ENCODE results near the gene NR6A1. TPM values are rescaled to one million over a fixed set of nuclear protein-coding genes. Genes with fewer than 3 reads are reported as not detected.

NR6A1 gene
- total RNA-seq, 1 experiment from 2014 or later = 164 TPM

DNA sequence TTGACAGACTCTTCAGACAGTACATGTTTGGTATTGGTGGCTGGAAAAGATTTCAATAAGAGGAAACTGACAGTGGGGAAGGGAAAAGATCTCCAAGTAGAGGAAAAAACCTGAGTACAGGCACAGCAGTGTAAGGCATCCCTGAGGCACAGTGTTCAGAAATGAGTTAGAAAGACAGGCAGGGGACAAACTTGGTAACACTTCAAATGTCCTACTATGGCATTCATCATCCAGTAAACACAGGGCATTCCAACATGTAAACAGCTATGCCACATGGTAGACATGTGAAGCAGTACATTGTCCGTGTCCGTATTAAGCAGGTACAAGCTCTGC is 218.9 kb downstream of the NR6A1 start:
- ChIA-PET POLR2A (no interaction called here), CTCF (interaction anchor here (0.6 to 7.7 kb wide), 34 partner anchors 10 to 302 kb away, joined by 3 to 95 read pairs (median 6); partner anchors contain the start of genes NR6A1 and WDR38)
- no peaks in the 10 kb centered on the region for H3K27me3 Mint-ChIP-seq (ENCODE audit: low read depth)
- H3K4me1 Mint-ChIP-seq = peaks cover 15% of the 10 kb centered on the region
- TF ChIP-seq NFE2L1 (CRISPR knock-in tag; IDR thresholded peaks at IDR 0.05) (no peak), GRHL2 (CRISPR knock-in tag; IDR thresholded peaks at IDR 0.05; ENCODE audit: insufficient replicate concordance, severe bottlenecking) (no peak), TEAD4 (CRISPR knock-in tag; IDR thresholded peaks at IDR 0.05) (no peak), ZNF396 (CRISPR knock-in tag; IDR thresholded peaks at IDR 0.05; ENCODE audit: borderline replicate concordance) (no peak), SMAD3 (CRISPR knock-in tag; IDR thresholded peaks at IDR 0.05; ENCODE audit: borderline replicate concordance) (no peak), ZNF138 (CRISPR knock-in tag; conservative IDR thresholded peaks at IDR 0.05) (no peak), JUN (CRISPR knock-in tag; IDR thresholded peaks at IDR 0.05) (no peak), TP53 (CRISPR knock-in tag; IDR thresholded peaks at IDR 0.05) (no peak), NR1H2 (CRISPR knock-in tag; IDR thresholded peaks at IDR 0.05) (no peak), HMGA2 (CRISPR knock-in tag; IDR thresholded peaks at IDR 0.05) (no peak), PRRX2 (CRISPR knock-in tag; IDR thresholded peaks at IDR 0.05) (no peak), OVOL2 (CRISPR knock-in tag; IDR thresholded peaks at IDR 0.05; ENCODE audit: borderline replicate concordance) (no peak)
- TF ChIP-seq, protein P1, sequence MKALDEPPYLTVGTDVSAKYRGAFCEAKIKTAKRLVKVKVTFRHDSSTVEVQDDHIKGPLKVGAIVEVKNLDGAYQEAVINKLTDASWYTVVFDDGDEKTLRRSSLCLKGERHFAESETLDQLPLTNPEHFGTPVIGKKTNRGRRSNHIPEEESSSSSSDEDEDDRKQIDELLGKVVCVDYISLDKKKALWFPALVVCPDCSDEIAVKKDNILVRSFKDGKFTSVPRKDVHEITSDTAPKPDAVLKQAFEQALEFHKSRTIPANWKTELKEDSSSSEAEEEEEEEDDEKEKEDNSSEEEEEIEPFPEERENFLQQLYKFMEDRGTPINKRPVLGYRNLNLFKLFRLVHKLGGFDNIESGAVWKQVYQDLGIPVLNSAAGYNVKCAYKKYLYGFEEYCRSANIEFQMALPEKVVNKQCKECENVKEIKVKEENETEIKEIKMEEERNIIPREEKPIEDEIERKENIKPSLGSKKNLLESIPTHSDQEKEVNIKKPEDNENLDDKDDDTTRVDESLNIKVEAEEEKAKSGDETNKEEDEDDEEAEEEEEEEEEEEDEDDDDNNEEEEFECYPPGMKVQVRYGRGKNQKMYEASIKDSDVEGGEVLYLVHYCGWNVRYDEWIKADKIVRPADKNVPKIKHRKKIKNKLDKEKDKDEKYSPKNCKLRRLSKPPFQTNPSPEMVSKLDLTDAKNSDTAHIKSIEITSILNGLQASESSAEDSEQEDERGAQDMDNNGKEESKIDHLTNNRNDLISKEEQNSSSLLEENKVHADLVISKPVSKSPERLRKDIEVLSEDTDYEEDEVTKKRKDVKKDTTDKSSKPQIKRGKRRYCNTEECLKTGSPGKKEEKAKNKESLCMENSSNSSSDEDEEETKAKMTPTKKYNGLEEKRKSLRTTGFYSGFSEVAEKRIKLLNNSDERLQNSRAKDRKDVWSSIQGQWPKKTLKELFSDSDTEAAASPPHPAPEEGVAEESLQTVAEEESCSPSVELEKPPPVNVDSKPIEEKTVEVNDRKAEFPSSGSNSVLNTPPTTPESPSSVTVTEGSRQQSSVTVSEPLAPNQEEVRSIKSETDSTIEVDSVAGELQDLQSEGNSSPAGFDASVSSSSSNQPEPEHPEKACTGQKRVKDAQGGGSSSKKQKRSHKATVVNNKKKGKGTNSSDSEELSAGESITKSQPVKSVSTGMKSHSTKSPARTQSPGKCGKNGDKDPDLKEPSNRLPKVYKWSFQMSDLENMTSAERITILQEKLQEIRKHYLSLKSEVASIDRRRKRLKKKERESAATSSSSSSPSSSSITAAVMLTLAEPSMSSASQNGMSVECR (CRISPR knock-in tag; IDR thresholded peaks at IDR 0.05; ENCODE audit: borderline replicate concordance) = no peak
- TF ChIP-seq, protein P2, sequence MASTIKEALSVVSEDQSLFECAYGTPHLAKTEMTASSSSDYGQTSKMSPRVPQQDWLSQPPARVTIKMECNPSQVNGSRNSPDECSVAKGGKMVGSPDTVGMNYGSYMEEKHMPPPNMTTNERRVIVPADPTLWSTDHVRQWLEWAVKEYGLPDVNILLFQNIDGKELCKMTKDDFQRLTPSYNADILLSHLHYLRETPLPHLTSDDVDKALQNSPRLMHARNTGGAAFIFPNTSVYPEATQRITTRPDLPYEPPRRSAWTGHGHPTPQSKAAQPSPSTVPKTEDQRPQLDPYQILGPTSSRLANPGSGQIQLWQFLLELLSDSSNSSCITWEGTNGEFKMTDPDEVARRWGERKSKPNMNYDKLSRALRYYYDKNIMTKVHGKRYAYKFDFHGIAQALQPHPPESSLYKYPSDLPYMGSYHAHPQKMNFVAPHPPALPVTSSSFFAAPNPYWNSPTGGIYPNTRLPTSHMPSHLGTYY (CRISPR knock-in tag; IDR thresholded peaks at IDR 0.05) = no peak
- TF ChIP-seq, protein P3, sequence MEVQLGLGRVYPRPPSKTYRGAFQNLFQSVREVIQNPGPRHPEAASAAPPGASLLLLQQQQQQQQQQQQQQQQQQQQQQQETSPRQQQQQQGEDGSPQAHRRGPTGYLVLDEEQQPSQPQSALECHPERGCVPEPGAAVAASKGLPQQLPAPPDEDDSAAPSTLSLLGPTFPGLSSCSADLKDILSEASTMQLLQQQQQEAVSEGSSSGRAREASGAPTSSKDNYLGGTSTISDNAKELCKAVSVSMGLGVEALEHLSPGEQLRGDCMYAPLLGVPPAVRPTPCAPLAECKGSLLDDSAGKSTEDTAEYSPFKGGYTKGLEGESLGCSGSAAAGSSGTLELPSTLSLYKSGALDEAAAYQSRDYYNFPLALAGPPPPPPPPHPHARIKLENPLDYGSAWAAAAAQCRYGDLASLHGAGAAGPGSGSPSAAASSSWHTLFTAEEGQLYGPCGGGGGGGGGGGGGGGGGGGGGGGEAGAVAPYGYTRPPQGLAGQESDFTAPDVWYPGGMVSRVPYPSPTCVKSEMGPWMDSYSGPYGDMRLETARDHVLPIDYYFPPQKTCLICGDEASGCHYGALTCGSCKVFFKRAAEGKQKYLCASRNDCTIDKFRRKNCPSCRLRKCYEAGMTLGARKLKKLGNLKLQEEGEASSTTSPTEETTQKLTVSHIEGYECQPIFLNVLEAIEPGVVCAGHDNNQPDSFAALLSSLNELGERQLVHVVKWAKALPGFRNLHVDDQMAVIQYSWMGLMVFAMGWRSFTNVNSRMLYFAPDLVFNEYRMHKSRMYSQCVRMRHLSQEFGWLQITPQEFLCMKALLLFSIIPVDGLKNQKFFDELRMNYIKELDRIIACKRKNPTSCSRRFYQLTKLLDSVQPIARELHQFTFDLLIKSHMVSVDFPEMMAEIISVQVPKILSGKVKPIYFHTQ (CRISPR knock-in tag; IDR thresholded peaks at IDR 0.05) = no peak
- TF ChIP-seq, protein P4, sequence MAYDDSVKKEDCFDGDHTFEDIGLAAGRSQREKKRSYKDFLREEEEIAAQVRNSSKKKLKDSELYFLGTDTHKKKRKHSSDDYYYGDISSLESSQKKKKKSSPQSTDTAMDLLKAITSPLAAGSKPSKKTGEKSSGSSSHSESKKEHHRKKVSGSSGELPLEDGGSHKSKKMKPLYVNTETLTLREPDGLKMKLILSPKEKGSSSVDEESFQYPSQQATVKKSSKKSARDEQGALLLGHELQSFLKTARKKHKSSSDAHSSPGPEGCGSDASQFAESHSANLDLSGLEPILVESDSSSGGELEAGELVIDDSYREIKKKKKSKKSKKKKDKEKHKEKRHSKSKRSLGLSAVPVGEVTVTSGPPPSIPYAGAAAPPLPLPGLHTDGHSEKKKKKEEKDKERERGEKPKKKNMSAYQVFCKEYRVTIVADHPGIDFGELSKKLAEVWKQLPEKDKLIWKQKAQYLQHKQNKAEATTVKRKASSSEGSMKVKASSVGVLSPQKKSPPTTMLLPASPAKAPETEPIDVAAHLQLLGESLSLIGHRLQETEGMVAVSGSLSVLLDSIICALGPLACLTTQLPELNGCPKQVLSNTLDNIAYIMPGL (CRISPR knock-in tag; IDR thresholded peaks at IDR 0.05) = no peak
- TF ChIP-seq, protein P5, sequence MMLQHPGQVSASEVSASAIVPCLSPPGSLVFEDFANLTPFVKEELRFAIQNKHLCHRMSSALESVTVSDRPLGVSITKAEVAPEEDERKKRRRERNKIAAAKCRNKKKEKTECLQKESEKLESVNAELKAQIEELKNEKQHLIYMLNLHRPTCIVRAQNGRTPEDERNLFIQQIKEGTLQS (CRISPR knock-in tag; conservative IDR thresholded peaks at IDR 0.05) = no peak
- TF ChIP-seq, protein P6, sequence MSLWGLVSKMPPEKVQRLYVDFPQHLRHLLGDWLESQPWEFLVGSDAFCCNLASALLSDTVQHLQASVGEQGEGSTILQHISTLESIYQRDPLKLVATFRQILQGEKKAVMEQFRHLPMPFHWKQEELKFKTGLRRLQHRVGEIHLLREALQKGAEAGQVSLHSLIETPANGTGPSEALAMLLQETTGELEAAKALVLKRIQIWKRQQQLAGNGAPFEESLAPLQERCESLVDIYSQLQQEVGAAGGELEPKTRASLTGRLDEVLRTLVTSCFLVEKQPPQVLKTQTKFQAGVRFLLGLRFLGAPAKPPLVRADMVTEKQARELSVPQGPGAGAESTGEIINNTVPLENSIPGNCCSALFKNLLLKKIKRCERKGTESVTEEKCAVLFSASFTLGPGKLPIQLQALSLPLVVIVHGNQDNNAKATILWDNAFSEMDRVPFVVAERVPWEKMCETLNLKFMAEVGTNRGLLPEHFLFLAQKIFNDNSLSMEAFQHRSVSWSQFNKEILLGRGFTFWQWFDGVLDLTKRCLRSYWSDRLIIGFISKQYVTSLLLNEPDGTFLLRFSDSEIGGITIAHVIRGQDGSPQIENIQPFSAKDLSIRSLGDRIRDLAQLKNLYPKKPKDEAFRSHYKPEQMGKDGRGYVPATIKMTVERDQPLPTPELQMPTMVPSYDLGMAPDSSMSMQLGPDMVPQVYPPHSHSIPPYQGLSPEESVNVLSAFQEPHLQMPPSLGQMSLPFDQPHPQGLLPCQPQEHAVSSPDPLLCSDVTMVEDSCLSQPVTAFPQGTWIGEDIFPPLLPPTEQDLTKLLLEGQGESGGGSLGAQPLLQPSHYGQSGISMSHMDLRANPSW (CRISPR knock-in tag; conservative IDR thresholded peaks at IDR 0.05; ENCODE audit: low read depth) = no peak
- TF ChIP-seq, protein P7, sequence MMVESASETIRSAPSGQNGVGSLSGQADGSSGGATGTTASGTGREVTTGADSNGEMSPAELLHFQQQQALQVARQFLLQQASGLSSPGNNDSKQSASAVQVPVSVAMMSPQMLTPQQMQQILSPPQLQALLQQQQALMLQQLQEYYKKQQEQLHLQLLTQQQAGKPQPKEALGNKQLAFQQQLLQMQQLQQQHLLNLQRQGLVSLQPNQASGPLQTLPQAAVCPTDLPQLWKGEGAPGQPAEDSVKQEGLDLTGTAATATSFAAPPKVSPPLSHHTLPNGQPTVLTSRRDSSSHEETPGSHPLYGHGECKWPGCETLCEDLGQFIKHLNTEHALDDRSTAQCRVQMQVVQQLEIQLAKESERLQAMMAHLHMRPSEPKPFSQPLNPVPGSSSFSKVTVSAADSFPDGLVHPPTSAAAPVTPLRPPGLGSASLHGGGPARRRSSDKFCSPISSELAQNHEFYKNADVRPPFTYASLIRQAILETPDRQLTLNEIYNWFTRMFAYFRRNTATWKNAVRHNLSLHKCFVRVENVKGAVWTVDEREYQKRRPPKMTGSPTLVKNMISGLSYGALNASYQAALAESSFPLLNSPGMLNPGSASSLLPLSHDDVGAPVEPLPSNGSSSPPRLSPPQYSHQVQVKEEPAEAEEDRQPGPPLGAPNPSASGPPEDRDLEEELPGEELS (CRISPR knock-in tag; IDR thresholded peaks at IDR 0.05) = no peak
- TF ChIP-seq, protein P8, sequence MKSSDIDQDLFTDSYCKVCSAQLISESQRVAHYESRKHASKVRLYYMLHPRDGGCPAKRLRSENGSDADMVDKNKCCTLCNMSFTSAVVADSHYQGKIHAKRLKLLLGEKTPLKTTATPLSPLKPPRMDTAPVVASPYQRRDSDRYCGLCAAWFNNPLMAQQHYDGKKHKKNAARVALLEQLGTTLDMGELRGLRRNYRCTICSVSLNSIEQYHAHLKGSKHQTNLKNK (CRISPR knock-in tag; IDR thresholded peaks at IDR 0.05) = no peak
- H3K36me3 Mint-ChIP-seq = peaks cover 9% of the 10 kb centered on the region; the same call in 1 of the 2 replicates
- no peak overlapping the region for H3K27ac Mint-ChIP-seq
- no peaks in the 10 kb centered on the region for H3K9me3 Mint-ChIP-seq
- no peak for DNase-seq (ENCODE audit: low spot score)
- no peak for ATAC-seq
- no peak overlapping the region for H3K4me3 Mint-ChIP-seq

Measured in WTC11 (cell line).